HG03439 (cell line): ENCODE measurements around the gene CPXM2.

Source experiments
- ATAC-seq: cut with Tn5 transposase; IDR thresholded peaks from one replicate; pipeline ENCODE4 v1.9.1; 2021; ENCODE audit warnings: mild to moderate bottlenecking, moderate library complexity; ENCODE audit not compliant: unreplicated experiment

Gene CPXM2

GRCh38 chr10:123878666-123879303 lies 12.8 kb downstream of the CPXM2 start:
- ATAC-seq: no peak

GRCh38 chr10:123870260-123870659 lies 21.3 kb downstream of the CPXM2 start:
- no peak for ATAC-seq

GRCh38 chr10:123869020-123869414 lies 22.6 kb downstream of the CPXM2 start:
- no peak for ATAC-seq

GRCh38 chr10:123868038-123869019 lies 23.3 kb downstream of the CPXM2 start:
- no peak for ATAC-seq

- no peak for ATAC-seq
Observed at GRCh38 chr10:123865880-123866279, 25.7 kb downstream of the CPXM2 start.

- ATAC-seq: no peak
Observed at GRCh38 chr10:123865350-123865749, 26.3 kb downstream of the CPXM2 start.

GRCh38 chr10:123864923-123865322 lies 26.7 kb downstream of the CPXM2 start:
- ATAC-seq: no peak

GRCh38 chr10:123863721-123864482 lies 27.7 kb downstream of the CPXM2 start:
- ATAC-seq: no peak

GRCh38 chr10:123863183-123863575 lies 28.4 kb downstream of the CPXM2 start:
- ATAC-seq: no peak

- no peak for ATAC-seq
Observed at GRCh38 chr10:123862421-123863182, 29.0 kb downstream of the CPXM2 start.

GRCh38 chr10:123860856-123861255 lies 30.8 kb downstream of the CPXM2 start:
- no peak for ATAC-seq

GRCh38 chr10:123860209-123860608 lies 31.4 kb downstream of the CPXM2 start:
- ATAC-seq: no peak

GRCh38 chr10:123859653-123860050 lies 32.0 kb downstream of the CPXM2 start:
- no peak for ATAC-seq

GRCh38 chr10:123858907-123859652 lies 32.5 kb downstream of the CPXM2 start:
- no peak for ATAC-seq

- ATAC-seq: no peak
Observed at GRCh38 chr10:123858077-123858681, 33.4 kb downstream of the CPXM2 start.

GRCh38 chr10:123857616-123858015 lies 34.0 kb downstream of the CPXM2 start:
- no peak for ATAC-seq

- no peak for ATAC-seq
Observed at GRCh38 chr10:123855008-123855684, 36.5 kb downstream of the CPXM2 start.

GRCh38 chr10:123854498-123854897 lies 37.1 kb downstream of the CPXM2 start:
- ATAC-seq: no peak

GRCh38 chr10:123854003-123854402 lies 37.6 kb downstream of the CPXM2 start:
- ATAC-seq: no peak
